C4-2B (cell line): ENCODE results near the gene PRAMEF12.

Experiments
- CTCF ChIP-seq: fragments of 450-650 bp; conservative IDR thresholded peaks from 2 replicates; pipeline ENCODE4 v1.5.1; 2017; ENCODE audit warnings: mild to moderate bottlenecking
- ZFX ChIP-seq: fragments of 450-650 bp; IDR thresholded peaks from 2 replicates; pipeline ENCODE4 v1.6.1; 2017

- no peak for TF ChIP-seq CTCF
- no peak for TF ChIP-seq ZFX
Measured at GRCh38 chr1:12798911-12799310, 25.4 kb downstream of the PRAMEF12 start.
